ENCODE data around the gene VN1R2.
"Not testable (repeated sequence)": the region's sequence is repeated elsewhere in the genome, so short reads cannot be mapped to it uniquely, and the experiment has no call there.

The VN1R2 gene, protein sequence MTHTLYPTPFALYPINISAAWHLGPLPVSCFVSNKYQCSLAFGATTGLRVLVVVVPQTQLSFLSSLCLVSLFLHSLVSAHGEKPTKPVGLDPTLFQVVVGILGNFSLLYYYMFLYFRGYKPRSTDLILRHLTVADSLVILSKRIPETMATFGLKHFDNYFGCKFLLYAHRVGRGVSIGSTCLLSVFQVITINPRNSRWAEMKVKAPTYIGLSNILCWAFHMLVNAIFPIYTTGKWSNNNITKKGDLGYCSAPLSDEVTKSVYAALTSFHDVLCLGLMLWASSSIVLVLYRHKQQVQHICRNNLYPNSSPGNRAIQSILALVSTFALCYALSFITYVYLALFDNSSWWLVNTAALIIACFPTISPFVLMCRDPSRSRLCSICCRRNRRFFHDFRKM

DNA sequence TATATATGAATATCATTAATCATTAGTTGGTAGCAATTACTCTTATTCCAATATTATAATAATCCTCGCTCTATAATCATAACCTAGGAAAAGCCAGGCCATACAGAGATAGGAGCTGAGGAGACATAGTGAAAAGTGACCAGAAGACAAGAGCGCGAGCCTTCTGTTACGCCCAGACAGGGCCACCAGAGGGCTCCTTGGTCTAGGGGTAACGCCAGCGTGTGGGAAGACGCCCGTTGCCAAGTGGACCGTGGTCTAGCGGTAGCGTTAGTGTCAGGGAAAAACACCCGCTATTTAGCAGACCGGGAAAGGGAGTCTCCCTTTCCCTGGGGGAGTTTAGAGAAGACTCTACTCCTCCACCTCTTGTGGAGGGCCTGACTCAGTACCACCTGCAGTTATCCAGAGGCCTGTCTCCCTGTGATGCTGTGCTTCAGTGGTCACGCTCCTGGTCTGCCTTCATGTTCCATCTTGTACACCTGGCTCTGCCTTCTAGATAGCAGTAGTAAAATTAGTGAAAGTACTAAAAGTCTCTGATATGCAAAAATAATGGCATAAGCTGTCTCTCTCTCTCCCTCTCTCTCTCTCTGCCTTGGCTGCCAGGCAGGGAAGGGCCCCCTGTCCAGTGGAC, at the start of gene VN1R2:
Gene VN1R2, plus strand, starts transcription at position 578 of the 628 bp plus-strand sequence. CDS start 84 bp downstream, outside the sequence.
- not testable (repeated sequence) for DNase-seq (ENCODE audit: low read depth in 3 of 3)

DNA sequence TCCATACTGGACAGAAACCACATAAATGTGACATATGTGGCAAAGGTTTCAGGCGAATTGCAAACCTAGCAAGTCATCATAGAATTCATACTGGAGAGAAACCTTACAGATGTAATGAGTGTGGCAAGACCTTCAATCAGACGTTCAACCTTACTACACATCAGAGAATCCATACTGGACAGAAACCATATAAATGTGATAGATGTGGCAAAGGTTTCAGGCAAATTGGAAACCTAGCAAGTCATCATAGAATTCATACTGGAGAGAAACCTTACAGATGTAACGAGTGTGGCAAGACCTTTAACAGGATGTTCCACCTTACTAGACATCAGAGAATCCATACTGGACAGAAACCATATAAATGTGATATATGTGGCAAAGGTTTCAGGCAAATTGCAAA, 46.5 kb upstream of the VN1R2 start:
- DNase-seq (ENCODE audit: low read depth in 3 of 3) = not testable (repeated sequence)

DNA sequence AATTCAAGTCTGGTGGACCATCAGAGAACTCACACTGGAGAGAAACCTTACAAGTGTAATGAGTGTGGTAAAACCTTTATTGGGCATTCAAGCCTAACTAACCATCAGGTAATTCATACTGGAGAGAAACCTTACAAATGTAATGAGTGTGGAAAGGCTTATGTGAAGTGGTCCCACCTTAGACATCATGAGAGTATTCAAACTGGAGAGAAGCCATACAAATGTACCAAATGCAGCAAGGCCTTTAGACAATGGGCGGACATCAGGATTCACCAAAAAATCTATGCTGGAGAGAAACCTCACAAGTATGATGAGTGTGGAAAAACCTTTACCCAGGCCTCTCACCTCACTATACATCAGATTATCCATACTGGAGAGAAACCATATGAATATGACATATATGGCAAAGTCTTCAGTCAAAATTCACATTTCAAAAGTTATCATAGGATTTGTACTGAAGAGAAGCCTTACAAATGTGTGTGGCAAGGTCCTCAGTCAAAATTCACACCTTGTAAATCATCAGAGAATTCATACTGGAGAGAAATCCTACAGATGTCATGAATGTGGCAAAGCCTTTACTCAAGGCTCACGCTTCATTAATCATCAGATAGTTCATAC, 45.3 kb upstream of the VN1R2 start:
- no peak for DNase-seq (ENCODE audit: low read depth in 3 of 3)

DNA sequence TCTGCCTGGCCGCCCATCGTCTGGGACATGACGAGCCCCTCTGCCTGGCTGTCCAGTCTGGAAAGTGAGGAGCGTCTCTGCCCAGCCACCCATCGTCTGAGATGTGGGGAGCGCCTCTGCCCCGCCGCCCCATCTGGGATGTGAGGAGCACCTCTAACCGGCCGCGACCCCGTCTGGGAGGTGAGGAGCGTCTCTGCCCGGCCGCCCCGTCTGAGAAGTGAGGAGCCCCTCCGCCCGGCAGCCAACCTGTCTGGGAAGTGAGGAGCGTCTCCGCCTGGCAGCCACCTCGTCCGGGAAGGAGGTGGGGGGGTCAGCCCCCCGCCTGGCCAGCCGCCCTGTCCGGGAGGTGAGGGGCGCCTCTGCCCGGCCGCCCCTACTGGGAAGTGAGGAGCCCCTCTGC, 35.4 kb upstream of the VN1R2 start:
- DNase-seq (ENCODE audit: low read depth in 3 of 3) = not testable (repeated sequence)

DNA sequence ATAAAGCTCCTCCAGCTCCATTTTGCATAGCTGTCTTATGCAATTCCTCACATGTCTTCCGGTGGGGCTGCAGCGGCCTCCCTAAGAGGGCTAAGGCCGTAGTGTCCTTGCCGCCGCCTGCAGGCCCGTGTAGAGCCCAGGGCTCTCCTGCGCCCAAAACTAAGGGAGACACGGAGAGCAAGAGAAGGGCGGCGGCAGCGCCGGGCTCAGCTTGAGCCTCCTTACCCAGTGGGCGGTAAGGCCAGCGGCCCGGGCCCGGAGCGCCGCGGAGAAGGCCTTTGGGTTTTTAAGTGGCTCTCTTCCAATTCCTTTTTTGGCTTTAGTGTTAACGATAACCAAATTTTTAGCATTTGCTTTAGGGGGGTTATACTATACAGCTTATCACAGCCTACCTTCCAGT, 33.5 kb upstream of the VN1R2 start:
- no peak for DNase-seq (ENCODE audit: low read depth in 3 of 3)

DNA sequence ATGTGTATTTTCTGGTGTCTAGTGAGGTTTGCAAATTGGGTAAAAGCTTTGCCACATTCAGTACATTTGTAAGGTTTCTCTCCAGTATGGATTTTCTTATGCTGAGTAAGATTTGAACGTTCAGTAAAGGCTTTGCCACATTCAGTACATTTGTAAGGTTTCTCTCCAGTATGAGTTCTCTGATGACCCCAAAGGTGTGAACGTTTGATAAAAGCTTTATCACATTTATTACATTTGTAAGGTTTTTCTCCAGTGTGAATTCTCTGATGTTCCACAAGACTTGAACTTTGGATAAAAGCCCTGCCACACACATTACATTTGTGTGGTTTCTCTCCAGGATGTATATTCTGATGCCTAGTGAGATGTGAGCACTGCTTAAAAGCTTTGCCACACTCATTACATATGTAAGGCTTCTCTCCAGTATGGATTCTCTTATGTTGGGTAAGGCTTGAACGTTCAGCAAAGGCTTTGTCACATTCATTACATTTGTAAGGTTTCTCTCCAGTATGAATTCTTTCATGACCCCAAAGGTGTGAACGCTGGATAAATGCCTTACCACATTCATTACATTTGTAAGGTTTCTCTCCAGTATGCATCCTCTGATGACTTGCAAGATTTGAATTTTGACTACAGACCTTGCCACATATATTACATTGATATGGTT, 20.8 kb upstream of the VN1R2 start:
- DNase-seq (ENCODE audit: low read depth in 3 of 3) = no peak

DNA sequence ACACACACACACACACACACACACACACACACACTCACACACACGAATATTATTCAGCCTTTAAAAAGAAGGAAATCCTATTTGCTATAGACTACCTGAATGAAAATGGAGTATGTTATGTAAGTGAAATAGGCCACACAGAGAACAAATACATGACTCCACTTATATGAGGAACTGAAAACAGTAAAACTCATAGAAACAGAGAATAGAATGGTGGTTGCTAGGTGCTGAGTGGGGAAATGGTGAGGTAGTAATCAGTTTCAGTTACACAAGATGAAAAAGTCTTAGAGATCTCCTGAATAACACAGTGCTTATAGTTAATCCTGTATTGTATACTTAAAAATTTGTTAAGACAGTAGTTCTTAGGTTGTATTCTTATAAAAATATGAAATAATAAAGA, 11.6 kb upstream of the VN1R2 start:
- DNase-seq (ENCODE audit: low read depth in 3 of 3) = no peak

DNA sequence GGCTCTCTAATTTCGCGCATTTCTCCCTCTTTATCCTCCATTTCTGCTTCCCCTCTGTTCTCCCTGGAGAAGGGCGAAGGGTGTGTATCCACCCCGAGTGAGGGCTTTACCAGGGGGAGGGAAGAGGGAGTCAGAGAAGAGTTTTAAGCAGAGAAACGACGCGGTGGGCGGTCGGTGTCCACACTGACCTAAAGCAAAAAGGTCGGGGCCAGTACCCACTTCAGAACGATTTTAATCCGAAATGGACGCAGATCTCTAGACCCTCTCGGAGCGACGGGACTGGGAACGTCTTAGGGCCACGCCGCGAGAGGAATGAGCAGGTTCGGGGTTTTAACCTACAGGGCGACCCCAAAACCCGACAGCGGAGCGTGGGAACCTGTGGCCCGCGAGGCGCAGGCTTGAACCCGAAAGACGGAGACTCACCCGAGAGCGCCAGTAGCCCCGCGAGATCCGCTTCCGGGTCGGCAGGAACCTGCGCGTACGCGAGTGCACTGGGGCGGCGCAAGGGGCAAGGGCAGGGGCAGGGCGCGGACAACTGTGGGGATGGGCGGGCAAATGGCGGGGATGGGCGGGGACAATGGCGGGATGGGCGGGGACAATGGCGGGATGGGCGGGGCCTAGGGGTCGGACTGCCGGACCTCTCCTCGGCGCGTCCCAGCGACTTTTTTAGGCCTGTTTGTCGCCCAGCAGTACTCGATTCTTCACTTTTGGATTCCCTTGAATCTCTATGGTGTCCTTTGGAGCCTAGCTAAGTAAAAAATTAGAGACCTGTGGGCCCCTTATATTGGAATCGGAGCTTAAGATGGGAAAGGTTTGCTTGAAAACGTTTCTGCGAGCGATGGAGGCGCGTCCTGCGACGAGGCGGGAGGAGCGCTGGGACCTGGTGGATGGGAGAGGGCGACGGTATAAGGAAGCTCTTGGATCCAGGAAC, 3.4 kb upstream of the VN1R2 start, which contains the start of gene ZNF677:
Gene ZNF677, minus strand, starts transcription at position 463 of the 931 bp plus-strand sequence. CDS start 3,323 bp downstream, outside the sequence.
- DNase-seq (ENCODE audit: low read depth in 3 of 3) = peak; percentile 62 to 66 (median 65)

DNA sequence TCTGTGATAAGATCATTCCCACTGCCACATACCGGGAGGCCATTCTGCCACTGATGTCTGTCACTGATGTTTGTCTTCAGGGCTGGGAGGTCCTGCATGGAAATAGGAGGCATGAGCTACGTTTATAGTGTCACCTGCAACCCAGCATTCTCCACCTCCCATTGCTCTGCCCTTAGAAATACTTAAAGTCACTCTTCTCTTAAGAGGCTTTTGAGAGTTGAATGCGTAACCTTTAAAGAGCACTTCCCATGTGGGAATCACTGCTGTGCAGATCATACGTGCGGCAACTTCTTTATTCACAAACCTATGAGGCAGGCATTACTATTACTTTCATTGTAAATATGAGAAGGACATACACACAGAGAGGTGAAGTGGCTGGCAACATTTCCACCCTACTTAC, 9.5 kb downstream of the VN1R2 start, which contains the start of gene VN1R4:
Gene VN1R4, minus strand, starts transcription at position 101 of the 400 bp plus-strand sequence. Its CDS starts 58 bp downstream, at position 43.
- DNase-seq (ENCODE audit: low read depth in 3 of 3) = not testable (repeated sequence)

DNA sequence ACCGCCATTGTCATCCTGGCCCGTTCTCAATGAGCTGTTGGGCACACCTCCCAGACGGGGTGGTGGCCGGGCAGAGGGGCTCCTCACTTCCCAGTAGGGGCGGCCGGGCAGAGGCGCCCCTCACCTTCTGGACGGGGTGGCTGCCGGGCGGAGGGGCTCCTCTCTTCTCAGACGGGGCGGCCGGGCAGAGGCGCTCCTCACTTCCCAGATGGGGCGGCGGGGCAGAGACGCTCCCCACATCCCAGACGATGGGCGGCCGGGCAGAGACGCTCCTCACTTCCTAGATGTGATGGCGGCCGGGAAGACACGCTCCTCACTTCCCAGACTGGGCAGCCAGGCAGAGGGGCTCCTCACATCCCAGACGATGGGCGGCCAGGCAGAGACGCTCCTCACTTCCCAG, 11.8 kb downstream of the VN1R2 start:
- not testable (repeated sequence) for DNase-seq (ENCODE audit: low read depth in 3 of 3)

DNA sequence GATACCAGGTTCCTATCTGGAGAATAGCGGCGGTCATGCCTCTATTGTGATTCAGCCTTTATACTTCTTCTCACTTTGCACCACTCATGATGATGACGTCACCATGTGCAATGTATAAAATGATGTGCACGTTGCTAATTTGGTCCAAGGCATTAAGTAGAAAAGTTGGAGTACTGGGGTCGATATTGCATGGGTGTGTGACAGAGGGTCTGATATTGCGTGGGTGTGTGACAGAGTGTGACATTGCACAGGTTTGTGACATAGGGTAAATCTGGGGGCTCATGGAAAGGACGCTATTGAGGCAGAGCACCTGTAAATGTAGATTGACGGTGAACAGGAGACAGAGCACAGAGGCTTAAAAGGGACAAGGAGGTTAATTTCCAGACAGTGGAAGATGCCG, 14.0 kb downstream of the VN1R2 start:
- DNase-seq (ENCODE audit: low read depth in 3 of 3) = no peak

DNA sequence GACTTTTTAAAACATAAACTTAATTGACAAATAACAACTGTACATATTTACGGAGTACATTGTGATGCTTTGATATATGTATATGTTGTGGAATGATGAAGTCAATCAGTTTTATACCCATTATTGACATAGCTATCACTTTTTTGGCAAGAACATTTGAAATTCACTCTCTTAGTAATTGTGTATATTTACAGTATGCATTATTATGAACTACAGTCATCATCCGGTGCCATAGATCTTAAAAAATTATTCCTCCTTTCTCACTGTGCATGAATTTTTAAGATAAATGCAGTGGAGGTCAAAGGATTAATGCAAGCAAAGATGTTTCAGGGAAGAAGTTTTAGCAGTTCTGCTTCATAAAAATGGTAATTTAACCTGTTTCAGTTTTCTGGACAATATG, 17.4 kb downstream of the VN1R2 start:
- DNase-seq (ENCODE audit: low read depth in 3 of 3) = no peak

DNA sequence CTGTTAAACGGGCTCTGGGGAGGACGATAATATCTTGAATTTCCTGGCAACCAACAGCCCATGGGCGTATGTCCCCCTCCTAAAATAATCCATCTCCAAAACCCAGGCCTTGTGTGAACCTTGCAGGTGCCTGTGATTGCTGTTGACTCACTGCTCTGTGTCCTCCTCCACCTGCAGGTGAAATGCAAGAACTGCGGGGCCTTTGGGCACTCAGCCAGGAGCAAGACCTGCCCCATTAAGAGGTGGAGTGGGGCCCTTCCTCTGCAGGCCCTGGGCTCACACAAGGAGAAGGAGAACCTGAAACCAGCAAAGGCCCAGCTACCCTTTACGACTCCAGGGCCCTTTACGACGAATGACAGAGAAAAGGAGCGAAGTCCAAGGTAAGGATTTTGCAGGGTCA, 23.9 kb downstream of the VN1R2 start:
- not testable (repeated sequence) for DNase-seq (ENCODE audit: low read depth in 3 of 3)

DNA sequence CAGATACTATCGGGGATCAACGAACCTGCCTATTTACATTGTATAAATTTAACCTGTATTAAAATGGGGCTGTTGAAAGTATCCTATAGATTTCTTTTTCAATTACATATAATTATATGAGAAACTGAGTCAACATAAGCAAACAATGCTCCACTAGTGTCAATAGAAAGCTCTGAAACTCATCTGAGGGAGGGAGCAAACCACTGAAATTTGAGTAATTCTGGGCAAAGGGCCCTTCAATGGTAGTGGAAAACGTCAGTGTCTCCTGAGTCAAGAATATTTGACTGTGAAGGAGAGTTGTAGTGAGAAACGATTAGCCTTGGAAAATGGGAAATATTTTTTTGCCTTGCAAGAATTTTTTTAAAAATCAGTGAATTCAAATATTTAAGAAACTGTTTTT, 27.0 kb downstream of the VN1R2 start:
- DNase-seq (ENCODE audit: low read depth in 3 of 3) = no peak

DNA sequence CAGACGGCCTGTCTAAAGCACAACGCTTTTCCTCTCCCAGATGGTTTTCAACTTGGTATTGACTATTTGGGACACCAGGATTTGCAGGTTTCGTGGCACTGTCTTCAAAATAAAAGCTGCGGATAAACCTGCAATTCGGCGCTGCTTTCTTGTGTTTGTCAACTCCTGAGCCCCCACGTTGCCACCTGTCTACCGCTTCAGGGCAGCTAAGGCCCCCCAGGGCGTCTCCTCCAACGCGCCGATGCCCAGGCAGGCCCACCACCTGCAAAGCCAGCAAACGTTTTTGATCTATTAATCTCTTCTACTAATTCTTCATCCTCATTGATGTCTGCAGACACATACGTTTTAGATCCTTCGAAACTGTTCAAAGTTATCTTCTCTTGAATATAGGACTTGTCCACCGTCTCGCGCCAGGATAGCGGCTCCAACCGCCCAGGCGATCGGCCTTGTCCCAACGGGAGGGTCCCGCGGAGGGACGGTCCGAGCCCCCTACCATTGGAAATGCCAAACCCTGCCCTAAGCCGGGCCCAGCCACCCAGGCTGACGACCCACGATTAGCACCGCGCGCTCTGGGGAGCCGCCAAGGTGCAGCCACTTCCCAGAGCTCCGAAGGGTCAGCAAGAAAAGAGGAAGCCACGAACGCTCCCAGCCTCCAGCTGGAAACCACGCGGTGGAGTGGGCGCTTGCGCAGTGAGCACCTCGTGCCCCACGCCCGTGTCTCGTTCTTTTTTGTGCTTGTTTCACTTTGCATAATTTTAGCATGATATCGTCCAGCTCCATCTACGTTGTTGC, 32.9 kb downstream of the VN1R2 start:
- DNase-seq (ENCODE audit: low read depth in 3 of 3) = no peak

DNA sequence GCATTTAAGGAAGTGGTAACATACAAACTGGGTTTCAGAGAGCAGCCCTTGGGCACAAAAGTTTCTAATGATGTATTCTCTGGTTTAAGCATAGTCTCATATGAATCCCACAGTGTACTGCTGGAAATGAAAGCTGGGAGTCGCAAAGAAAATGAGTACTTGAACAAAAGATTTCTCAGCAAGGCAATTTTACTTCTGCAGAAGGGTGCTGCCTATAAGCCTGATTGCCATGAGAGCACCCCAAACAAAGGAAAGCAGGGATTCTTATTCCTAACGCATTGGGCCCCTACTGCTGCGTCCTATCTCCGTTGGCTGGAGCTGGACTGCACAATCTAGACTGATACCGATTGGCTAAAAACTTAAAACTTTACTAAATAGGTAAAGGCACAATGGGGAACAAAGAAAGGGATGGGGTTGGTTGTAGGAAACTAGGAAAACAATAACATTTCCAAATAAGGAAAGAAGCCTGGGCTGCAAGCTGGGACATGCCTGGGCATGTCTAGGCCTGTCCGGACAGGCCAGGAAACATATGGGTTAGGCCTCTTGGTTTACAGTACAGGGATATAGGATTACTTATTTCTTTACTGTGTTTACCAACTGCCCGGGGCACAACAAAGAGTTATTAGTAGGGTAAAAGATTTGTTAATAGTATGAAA, 36.8 kb downstream of the VN1R2 start:
- DNase-seq (ENCODE audit: low read depth in 3 of 3) = no peak

DNA sequence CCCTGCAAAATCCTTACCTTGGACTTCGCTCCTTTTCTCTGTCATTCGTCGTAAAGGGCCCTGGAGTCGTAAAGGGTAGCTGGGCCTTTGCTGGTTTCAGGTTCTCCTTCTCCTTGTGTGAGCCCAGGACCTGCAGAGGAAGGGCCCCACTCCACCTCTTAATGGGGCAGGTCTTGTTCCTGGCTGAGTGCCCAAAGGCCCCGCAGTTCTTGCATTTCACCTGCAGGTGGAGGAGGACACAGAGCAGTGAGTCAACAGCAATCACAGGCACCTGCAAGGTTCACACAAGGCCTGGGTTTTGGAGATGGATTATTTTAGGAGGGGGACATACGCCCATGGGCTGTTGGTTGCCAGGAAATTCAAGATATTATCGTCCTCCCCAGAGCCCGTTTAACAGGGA, 43.2 kb downstream of the VN1R2 start:
- DNase-seq (ENCODE audit: low read depth in 3 of 3) = not testable (repeated sequence)

DNA sequence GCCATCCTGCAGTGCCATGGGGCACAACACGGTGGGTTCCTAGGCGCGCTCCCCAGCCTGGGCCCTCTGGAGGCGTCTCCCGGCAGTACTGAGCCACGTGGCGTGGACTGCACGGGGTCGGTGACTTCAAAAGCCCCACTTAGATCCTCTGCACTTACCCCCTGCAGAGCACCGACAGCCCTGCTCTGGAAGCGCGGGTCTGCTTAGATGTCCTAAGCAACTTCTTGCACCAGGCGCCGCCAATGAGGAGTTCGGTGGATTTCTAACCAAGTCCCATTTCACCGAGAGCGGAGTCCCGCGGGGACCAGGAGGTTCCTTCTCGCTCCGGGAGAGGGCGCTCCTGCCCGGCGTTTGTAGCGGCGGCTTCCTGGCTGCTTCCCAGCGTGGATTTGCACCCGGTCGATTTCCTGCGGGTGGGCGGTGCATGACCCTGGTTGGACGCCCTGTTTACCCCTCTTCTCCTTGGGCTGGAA, 50.3 kb downstream of the VN1R2 start:
- no peak for DNase-seq (ENCODE audit: low read depth in 3 of 3)
